GM10266 (cell line): ENCODE results near the gene CCL15.
"Not testable (repeated sequence)": the region's sequence is repeated elsewhere in the genome, so short reads cannot be mapped to it uniquely, and the experiment has no call there.

Experiments used
- DNase-seq: peaks from one replicate; pipeline ENCODE4 v3.0.0; 2012; ENCODE audit errors: extremely low spot score
- TF ChIP-seq, protein P1 (sequence below): IDR thresholded peaks from 2 replicates; pipeline ENCODE4 v1.5.1; 2012; ENCODE audit warnings: mild to moderate bottlenecking, low read depth; ENCODE audit not compliant: control insufficient read depth, insufficient read depth; ENCODE audit errors: missing control alignments

Gene CCL15

DNA sequence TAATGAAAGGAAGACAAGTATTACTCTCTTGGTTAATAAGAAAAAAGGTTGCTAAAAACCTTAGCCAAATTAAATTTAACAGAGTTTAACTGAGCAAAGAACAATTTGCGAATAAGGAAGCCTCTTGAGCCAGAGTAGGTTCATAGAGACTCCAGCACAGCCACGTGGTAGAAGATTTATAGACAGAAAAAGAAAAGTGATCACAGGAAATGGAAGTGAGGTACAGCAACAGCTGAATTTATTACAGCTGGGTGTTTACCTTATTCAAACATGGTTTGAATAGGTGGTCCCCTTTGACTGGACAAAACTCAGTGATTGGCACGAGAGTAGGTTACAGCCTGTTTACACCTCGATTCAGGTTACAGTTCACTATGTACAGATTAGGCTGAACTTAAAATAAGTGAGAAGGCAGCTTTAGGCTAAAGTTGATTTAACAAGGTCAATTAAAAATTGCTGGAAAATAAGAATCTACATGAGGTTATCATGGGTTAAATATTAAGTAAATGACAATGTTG is 3.3 kb upstream of the CCL15 start:
- DNase-seq, result no peak
- TF ChIP-seq, protein P1, sequence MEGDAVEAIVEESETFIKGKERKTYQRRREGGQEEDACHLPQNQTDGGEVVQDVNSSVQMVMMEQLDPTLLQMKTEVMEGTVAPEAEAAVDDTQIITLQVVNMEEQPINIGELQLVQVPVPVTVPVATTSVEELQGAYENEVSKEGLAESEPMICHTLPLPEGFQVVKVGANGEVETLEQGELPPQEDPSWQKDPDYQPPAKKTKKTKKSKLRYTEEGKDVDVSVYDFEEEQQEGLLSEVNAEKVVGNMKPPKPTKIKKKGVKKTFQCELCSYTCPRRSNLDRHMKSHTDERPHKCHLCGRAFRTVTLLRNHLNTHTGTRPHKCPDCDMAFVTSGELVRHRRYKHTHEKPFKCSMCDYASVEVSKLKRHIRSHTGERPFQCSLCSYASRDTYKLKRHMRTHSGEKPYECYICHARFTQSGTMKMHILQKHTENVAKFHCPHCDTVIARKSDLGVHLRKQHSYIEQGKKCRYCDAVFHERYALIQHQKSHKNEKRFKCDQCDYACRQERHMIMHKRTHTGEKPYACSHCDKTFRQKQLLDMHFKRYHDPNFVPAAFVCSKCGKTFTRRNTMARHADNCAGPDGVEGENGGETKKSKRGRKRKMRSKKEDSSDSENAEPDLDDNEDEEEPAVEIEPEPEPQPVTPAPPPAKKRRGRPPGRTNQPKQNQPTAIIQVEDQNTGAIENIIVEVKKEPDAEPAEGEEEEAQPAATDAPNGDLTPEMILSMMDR, result no peak

DNA sequence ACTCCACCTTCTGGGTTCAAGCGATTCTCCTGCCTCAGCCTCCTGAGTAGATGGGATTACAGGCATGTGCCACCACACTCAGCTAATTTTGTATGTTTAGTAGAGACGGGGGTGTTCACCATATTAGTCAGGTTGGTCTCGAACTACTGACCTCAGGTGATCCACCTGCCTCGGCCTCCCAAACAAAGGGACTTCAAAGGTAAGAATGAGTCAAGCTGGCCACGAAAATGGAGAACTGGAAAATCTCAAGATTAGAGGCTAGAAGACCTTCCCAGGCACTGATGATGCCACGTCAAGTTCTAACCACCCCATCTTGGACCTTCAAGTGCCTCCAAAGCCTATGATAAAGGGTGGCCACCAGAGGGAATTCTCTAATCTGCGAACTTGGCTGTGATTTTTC is 1.3 kb upstream of the CCL15 start:
- DNase-seq, result no peak
- TF ChIP-seq, protein P1, result no peak

DNA sequence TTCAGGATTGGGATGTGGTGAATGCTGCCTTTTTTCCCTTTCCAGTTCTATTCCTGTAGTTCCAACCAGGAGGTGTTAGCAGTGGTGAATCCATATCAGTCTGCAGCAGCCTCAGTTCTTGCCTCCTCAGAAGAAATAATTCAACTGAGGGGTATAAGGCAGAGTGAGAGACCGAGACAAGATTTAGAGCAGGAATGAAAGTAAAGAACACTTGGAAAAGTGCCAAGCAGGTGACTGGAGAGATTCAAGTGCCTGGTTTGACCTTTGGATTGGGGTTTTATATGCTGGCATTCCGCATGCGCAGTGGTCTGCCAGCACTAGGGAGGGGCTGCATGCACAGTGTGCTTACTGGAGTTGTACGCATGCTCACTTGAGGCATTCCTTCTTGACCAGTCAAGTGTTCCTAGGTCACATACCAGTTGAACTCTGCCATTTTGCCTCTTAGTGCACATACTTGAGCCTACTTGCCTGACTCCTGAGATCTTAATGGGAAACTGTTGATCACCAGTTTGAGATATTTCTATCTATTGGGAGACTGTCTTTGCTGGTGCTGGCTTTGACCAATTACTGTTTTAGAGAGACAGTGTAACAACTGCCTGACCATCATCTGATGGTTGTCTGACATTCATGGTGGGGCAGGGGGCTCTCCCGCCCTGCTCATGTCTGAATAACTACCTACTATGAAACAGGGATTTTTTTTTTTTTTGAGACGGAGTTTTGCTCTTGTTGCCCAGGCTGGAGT is 680 bp upstream of the CCL15 start:
- no peak for DNase-seq

DNA sequence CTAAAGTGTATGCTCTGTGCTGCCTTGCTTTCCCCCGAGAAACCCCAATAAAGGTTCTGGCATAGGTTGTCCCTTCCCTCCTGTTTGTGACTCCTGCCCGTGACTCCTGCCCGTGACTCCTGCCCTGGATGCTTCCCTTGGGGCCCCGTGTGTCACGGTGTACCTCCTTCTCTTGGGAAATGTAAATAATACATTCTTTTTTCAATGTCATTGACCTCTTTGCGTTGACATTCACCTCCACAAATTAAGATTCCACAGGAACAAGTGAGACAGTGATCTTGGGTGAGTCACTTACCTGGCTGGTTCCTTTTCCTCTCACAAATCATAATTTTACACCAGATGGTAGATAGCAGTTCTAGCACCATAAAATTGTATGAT is 632 bp downstream of the CCL15 start:
- TF ChIP-seq, protein P1, result no peak
- no peak for DNase-seq

More for the DNA sequence above, 680 bp upstream of the CCL15 start:
- TF ChIP-seq, protein P1, result no peak

DNA sequence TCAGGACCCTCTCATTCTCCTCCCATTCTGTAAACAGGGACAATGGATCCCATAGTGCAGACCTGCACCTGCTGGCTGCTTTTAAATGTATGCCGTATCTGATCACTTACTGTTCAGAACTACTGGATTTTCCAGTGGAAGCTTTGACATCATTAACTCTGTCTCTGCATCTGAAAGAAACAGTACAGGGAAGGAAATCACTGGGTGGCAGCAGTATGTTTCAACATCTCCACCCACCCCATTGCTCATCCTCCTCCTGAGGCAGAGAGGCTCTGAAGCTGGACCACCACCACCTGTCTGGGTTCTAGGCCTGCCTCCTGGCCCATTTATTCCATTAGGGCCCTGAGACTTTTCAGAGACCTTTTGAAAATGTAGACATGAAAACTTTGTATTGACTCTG is 2.6 kb downstream of the CCL15 start:
- TF ChIP-seq, protein P1, result no peak

DNA sequence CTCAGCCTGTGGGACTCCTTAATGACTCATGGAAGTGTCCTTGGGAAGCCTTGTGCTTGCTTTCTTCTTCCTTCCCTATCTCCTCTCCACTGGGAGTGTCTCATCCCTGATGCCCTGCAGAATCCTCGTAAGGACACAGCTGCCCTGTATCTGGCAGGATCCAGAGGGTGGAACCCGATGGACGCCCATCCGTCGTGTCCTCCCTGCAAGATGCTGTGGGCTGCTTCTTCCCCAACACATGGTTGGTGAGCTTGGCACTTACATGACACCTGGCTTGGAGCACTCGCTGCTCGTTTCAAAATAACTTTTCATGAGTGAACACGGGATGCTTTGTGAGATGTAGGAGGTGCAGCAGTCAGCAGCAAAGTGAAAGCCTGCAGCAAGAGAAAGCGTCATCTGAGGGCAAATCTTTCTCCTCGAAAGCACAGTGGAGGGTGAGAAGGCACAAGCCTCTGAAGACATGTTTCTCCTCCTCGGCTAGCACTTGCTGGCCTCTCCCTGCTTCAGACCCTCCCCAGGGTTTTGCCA is 3.3 kb downstream of the CCL15 start:
- DNase-seq, result no peak
- TF ChIP-seq, protein P1, result no peak

More for the DNA sequence above, 2.6 kb downstream of the CCL15 start:
- no peak for DNase-seq

DNA sequence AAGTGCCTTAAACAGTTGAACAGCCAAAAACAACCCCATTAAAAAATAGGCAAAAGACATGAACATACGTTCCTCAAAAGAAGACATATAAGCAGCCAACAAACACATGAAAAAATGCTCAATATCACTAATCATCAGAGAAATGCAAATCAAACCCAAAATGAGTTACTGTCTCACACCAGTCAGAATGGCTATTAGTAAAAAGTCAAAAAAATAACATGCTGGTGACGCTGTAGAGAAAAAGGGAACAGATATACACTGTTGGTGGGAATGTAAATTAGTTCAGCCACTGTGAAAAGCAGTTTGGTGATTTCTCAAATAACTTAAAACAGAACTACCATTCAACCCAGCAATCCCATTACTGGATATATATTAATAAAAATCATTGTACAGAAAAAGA is 6.0 kb downstream of the CCL15 start:
- not testable (repeated sequence) for DNase-seq
